H9 (cell line): ENCODE data around the gene ZFP92. TPM values are rescaled to one million over a fixed set of nuclear protein-coding genes. Genes with fewer than 3 reads are reported as not detected.

Experiments
- DNase-seq: peaks from one replicate; pipeline ENCODE4 v3.0.0-alpha.2; 2017
- H2AFZ ChIP-seq: one replicate; pipeline ENCODE4 v1.6.1; 2013; ENCODE audit warnings: mild to moderate bottlenecking, low read length, control low read depth, moderate library complexity
- H2AK5ac ChIP-seq: 2 replicates; pipeline ENCODE4 v1.6.1; 2013; ENCODE audit warnings: low read length, control low read depth, mixed read lengths; ENCODE audit not compliant: insufficient read length
- H2BK120ac ChIP-seq: one replicate; pipeline ENCODE4 v1.6.1; 2013; ENCODE audit warnings: low read depth, mild to moderate bottlenecking, low read length, control low read depth, inconsistent platforms; ENCODE audit not compliant: poor library complexity, severe bottlenecking
- H2BK12ac ChIP-seq: 2 replicates; pipeline ENCODE4 v1.6.1; 2013; ENCODE audit warnings: low read length, control low read depth, mixed read lengths, low read depth; ENCODE audit not compliant: insufficient read length
- H2BK15ac ChIP-seq: 2 replicates; pipeline ENCODE4 v1.6.1; 2013; ENCODE audit warnings: low read depth, low read length, control low read depth
- H2BK20ac ChIP-seq: one replicate; pipeline ENCODE4 v1.6.1; 2013; ENCODE audit warnings: low read depth, mild to moderate bottlenecking, low read length, control low read depth, inconsistent platforms; ENCODE audit not compliant: poor library complexity, severe bottlenecking
- H2BK5ac ChIP-seq: 2 replicates; pipeline ENCODE4 v1.6.1; 2013; ENCODE audit warnings: low read length, control low read depth, mixed read lengths; ENCODE audit not compliant: insufficient read length
- H3K14ac ChIP-seq: 2 replicates; pipeline ENCODE4 v1.6.1; 2013; ENCODE audit warnings: low read length, control low read depth; ENCODE audit not compliant: insufficient read depth
- H3K18ac ChIP-seq: 2 replicates; pipeline ENCODE4 v1.6.1; 2013; ENCODE audit warnings: low read depth, mild to moderate bottlenecking, mixed read lengths, low read length, control low read depth; ENCODE audit not compliant: insufficient read length
- H3K23ac ChIP-seq: 2 replicates; pipeline ENCODE4 v1.6.1; 2013; ENCODE audit warnings: low read length, control low read depth, mixed read lengths, low read depth; ENCODE audit not compliant: insufficient read length
- H3K23me2 ChIP-seq: 2 replicates; pipeline ENCODE4 v1.6.1; 2013; ENCODE audit warnings: low read depth, mild to moderate bottlenecking, mixed read lengths, low read length, control low read depth; ENCODE audit not compliant: insufficient read length, poor library complexity, severe bottlenecking
- H3K27ac ChIP-seq: 2 replicates; pipeline ENCODE4 v1.5.1; 2013; ENCODE audit warnings: low read length, control low read depth, mixed read lengths, low read depth; ENCODE audit not compliant: insufficient read length
- H3K27me3 ChIP-seq: 2 replicates; pipeline ENCODE4 v1.6.1; 2013; ENCODE audit warnings: low read length, control low read depth, inconsistent platforms; ENCODE audit not compliant: insufficient read depth
- H3K4ac ChIP-seq: 2 replicates; pipeline ENCODE4 v1.6.1; 2013; ENCODE audit warnings: low read depth, mild to moderate bottlenecking, control low read depth, inconsistent platforms, low read length, moderate library complexity
- H3K4me1 ChIP-seq: 2 replicates; pipeline ENCODE4 v1.6.1; 2013; ENCODE audit warnings: low read length, control low read depth, inconsistent platforms; ENCODE audit not compliant: insufficient read depth
- H3K4me2 ChIP-seq: 2 replicates; pipeline ENCODE4 v1.6.1; 2013; ENCODE audit warnings: low read length, control low read depth, mixed read lengths; ENCODE audit not compliant: insufficient read length, insufficient read depth
- H3K56ac ChIP-seq: 2 replicates; pipeline ENCODE4 v1.6.1; 2013; ENCODE audit warnings: low read depth, mild to moderate bottlenecking, mixed read lengths, low read length, control low read depth; ENCODE audit not compliant: insufficient read length
- H3K79me1 ChIP-seq: 2 replicates; pipeline ENCODE4 v1.6.1; 2013; ENCODE audit warnings: low read depth, mild to moderate bottlenecking, moderate library complexity, low read length, control low read depth, inconsistent platforms; ENCODE audit not compliant: insufficient read depth, poor library complexity, severe bottlenecking
- H3K79me2 ChIP-seq: 2 replicates; pipeline ENCODE4 v1.6.1; 2013; ENCODE audit warnings: low read length, control low read depth, inconsistent platforms; ENCODE audit not compliant: insufficient read depth
- H3K9ac ChIP-seq: 2 replicates; pipeline ENCODE4 v1.6.1; 2013; ENCODE audit warnings: low read length, control low read depth, mixed read lengths; ENCODE audit not compliant: insufficient read length; ENCODE audit errors: extremely low read depth
- H3K9me3 ChIP-seq: one replicate; pipeline ENCODE4 v1.6.1; 2013; ENCODE audit warnings: low read depth, low read length, inconsistent platforms; ENCODE audit not compliant: control insufficient read depth
- H3T11ph ChIP-seq: one replicate; pipeline ENCODE4 v1.6.1; 2013; ENCODE audit warnings: mild to moderate bottlenecking, low read length, control low read depth, inconsistent platforms
- H4K20me1 ChIP-seq: one replicate; pipeline ENCODE4 v1.6.1; 2013; ENCODE audit not compliant: control insufficient read depth, insufficient read length, insufficient read depth
- H4K5ac ChIP-seq: 2 replicates; pipeline ENCODE4 v1.6.1; 2013; ENCODE audit warnings: low read depth, mild to moderate bottlenecking, mixed read lengths, low read length, control low read depth; ENCODE audit not compliant: insufficient read length
- H4K8ac ChIP-seq: replicated peaks from 2 replicates; pipeline ENCODE4 v1.6.1; 2013; ENCODE audit warnings: low read length, control low read depth, mixed read lengths, low read depth; ENCODE audit not compliant: insufficient read length
- H4K91ac ChIP-seq: 2 replicates; pipeline ENCODE4 v1.6.1; 2013; ENCODE audit warnings: low read depth, mild to moderate bottlenecking, moderate library complexity, mixed read lengths, low read length, control low read depth; ENCODE audit not compliant: insufficient read length
- H3K27ac Mint-ChIP-seq, 3 experiments: 2 replicates in 2 of 3; 3 replicates in 1 of 3; pipeline ENCODE4 v1.8.0; 2020 to 2021; ENCODE audit warnings: mixed read lengths in 3 of 3, mild to moderate bottlenecking in 1 of 3, moderate library complexity in 1 of 3
- H3K27me3 Mint-ChIP-seq: 2 replicates; pipeline ENCODE4 v1.8.0; 2021; ENCODE audit warnings: low read depth, mild to moderate bottlenecking, moderate library complexity, mixed read lengths
- H3K36me3 Mint-ChIP-seq, 3 experiments: 2 replicates in 2 of 3; 3 replicates in 1 of 3; pipeline ENCODE4 v1.8.0; 2020 to 2021; ENCODE audit warnings: low read depth in 3 of 3, mixed read lengths in 3 of 3; ENCODE audit not compliant: insufficient read depth in 1 of 3
- H3K4me1 Mint-ChIP-seq, 2 experiments: 2 replicates each; pipeline ENCODE4 v1.8.0; 2020; ENCODE audit warnings: mixed read lengths in 2 of 2
- H3K4me3 Mint-ChIP-seq, 2 experiments: 2 replicates in 1 of 2; 3 replicates in 1 of 2; pipeline ENCODE4 v1.8.0; 2020 to 2021; ENCODE audit warnings: mild to moderate bottlenecking in 2 of 2, mixed read lengths in 2 of 2, moderate library complexity in 1 of 2
- H3K9me3 Mint-ChIP-seq, 2 experiments: 2 replicates in 1 of 2; 3 replicates in 1 of 2; pipeline ENCODE4 v1.8.0; 2020; ENCODE audit warnings: mild to moderate bottlenecking in 2 of 2, mixed read lengths in 2 of 2, moderate library complexity in 1 of 2
- CTCF ChIP-seq: fragments of 200-600 bp; sonication (generic); conservative IDR thresholded peaks from 3 replicates; pipeline ENCODE4 v1.8.0; 2021; ENCODE audit warnings: antibody characterized with exemption, mild to moderate bottlenecking
- WGBS: extraction: QIAGEN DNeasy Blood & Tissue Kit; methylation state at CpG from one replicate; pipeline ENCODE4 v1.1.7; 2013; ENCODE audit warnings: missing lambda C conversion rate, low lambda C conversion rate, mixed read lengths; ENCODE audit not compliant: insufficient read length; ENCODE audit errors: extremely low coverage; 5-methylcytosine and 5-hydroxymethylcytosine counted together
- total RNA-seq: library from RNA; stranded (reverse); gene quantifications from 2 replicates; pipeline ENCODE4 v1.2.1, GENCODE V29; 2021

Gene ZFP92
- total RNA-seq, 1 experiment from 2014 or later = 0.68 TPM

- Histone ChIP-seq H4K8ac (no peak overlapping the region), H3K79me1 (no peaks in the 10 kb centered on the region), H3K27ac (no peak overlapping the region), H2BK15ac (no peak overlapping the region), H3K56ac (no peak overlapping the region), H4K91ac (no peak overlapping the region), H2BK12ac (no peak overlapping the region), H2AK5ac (no peak overlapping the region), H3K18ac (no peak overlapping the region), H3K9ac (no peak overlapping the region), H2BK120ac (no peak overlapping the region), H3K27me3 (no peaks in the 10 kb centered on the region), H3K4ac (no peak overlapping the region), H2BK5ac (no peak overlapping the region), H2BK20ac (no peak overlapping the region), H3K9me3 (peaks cover 22% of the 10 kb centered on the region), H3K23me2 (no peaks in the 10 kb centered on the region), H4K20me1 (no peaks in the 10 kb centered on the region), H2AFZ (no peak overlapping the region), H3K23ac (no peak overlapping the region), H3K14ac (no peak overlapping the region), H3T11ph (no peak overlapping the region), H4K5ac (no peak overlapping the region), H3K4me1 (no peaks in the 10 kb centered on the region), H3K79me2 (no peaks in the 10 kb centered on the region), H3K4me2 (no peak overlapping the region)
- no peak for DNase-seq
- Mint-ChIP-seq H3K27me3 (peaks cover 1% of the 10 kb centered on the region; the same call in 1 of the 2 replicates), H3K27ac (peak overlapping the region in 1 of 3 experiments; percentile 55; a peak in 1 of 7 replicates), H3K36me3 (peaks cover 10 to 18% (median 18%) of the 10 kb centered on the region in 3 experiments; a peak in 5 of 7 replicates), H3K4me3 (no peak overlapping the region), H3K9me3 (peaks cover 52 to 69% of the 10 kb centered on the region in 2 experiments), H3K4me1 (no peaks in the 10 kb centered on the region)
- no peak for TF ChIP-seq CTCF
- WGBS = no CpG with 5 or more reads among the region's 8 CpGs
Observed at GRCh38 chrX:153447581-153447960, 36.3 kb downstream of the ZFP92 start.
